Measurements from ENCODE around the gene ZNF714.
"Not testable (repeated sequence)": the region's sequence is repeated elsewhere in the genome, so short reads cannot be mapped to it uniquely, and the experiment has no call there.

Gene ZNF714

GRCh38 chr19:21135433-21135832 lies 53.4 kb downstream of the ZNF714 start:
- no peak for ATAC-seq

GRCh38 chr19:21138130-21138529 lies 56.1 kb downstream of the ZNF714 start:
- ATAC-seq = no peak
- no peak for TF ChIP-seq PPARA (CRISPR knock-in tag; IDR thresholded peaks at IDR 0.05; ENCODE audit: borderline replicate concordance)
- TF ChIP-seq RARB (CRISPR knock-in tag; IDR thresholded peaks at IDR 0.05) = no peak
- TF ChIP-seq PATZ1 (CRISPR knock-in tag; IDR thresholded peaks at IDR 0.05; ENCODE audit: borderline replicate concordance) = no peak
- TF ChIP-seq ARNTL (CRISPR knock-in tag; IDR thresholded peaks at IDR 0.05; ENCODE audit: borderline replicate concordance, low read depth) = no peak
- TF ChIP-seq ZNF565 (CRISPR knock-in tag; conservative IDR thresholded peaks at IDR 0.05; ENCODE audit: low read depth) = no peak
- no peak for TF ChIP-seq TCF4 (CRISPR knock-in tag; IDR thresholded peaks at IDR 0.05; ENCODE audit: borderline replicate concordance)
- TF ChIP-seq ESRRG (CRISPR knock-in tag; IDR thresholded peaks at IDR 0.05) = no peak
- no peak for TF ChIP-seq CSDC2 (CRISPR knock-in tag; IDR thresholded peaks at IDR 0.05)
- no peak for TF ChIP-seq ZC3H10 (CRISPR knock-in tag; IDR thresholded peaks at IDR 0.05)
- TF ChIP-seq OSR1 (CRISPR knock-in tag; IDR thresholded peaks at IDR 0.05) = no peak

More at GRCh38 chr19:21135433-21135832, 53.4 kb downstream of the ZNF714 start:
- no peak for TF ChIP-seq ZFP3 (CRISPR knock-in tag; IDR thresholded peaks at IDR 0.05)
- no peak for TF ChIP-seq ZNF8 (CRISPR knock-in tag; IDR thresholded peaks at IDR 0.05)
- no peak for TF ChIP-seq ZNF70 (CRISPR knock-in tag; IDR thresholded peaks at IDR 0.05)

- ATAC-seq = not testable (repeated sequence)
These were observed 59.0 kb downstream of the ZNF714 start for GRCh38 chr19:21141006-21141405.

GRCh38 chr19:21141787-21142464 lies 59.9 kb downstream of the ZNF714 start, which contains the start of gene ZNF431:
Gene ZNF431, plus strand, starts transcription at chr19:21142040. Its CDS starts 144 bp downstream, at chr19:21142184.
- TF ChIP-seq ZC3H10 (CRISPR knock-in tag; IDR thresholded peaks at IDR 0.05) (no peak), PPARA (CRISPR knock-in tag; IDR thresholded peaks at IDR 0.05; ENCODE audit: borderline replicate concordance) (no peak), RARB (CRISPR knock-in tag; IDR thresholded peaks at IDR 0.05) (no peak), CREB5 (CRISPR knock-in tag; IDR thresholded peaks at IDR 0.05; ENCODE audit: low read depth) (no peak), TSHZ2 (CRISPR knock-in tag; IDR thresholded peaks at IDR 0.05) (0 out of 2 replicates have a peak, but pooled peaks have one; percentile 2), ARNTL (CRISPR knock-in tag; IDR thresholded peaks at IDR 0.05; ENCODE audit: borderline replicate concordance, low read depth) (no peak)
- peak; percentile 99 for ATAC-seq

- ATAC-seq = no peak
These were observed 61.4 kb downstream of the ZNF714 start for GRCh38 chr19:21143428-21143827.

GRCh38 chr19:21143854-21144253 lies 61.9 kb downstream of the ZNF714 start:
- no peak for ATAC-seq
- TF ChIP-seq OSR1 (CRISPR knock-in tag; IDR thresholded peaks at IDR 0.05) (no peak), SNAI2 (CRISPR knock-in tag; IDR thresholded peaks at IDR 0.05) (no peak), PPARA (CRISPR knock-in tag; IDR thresholded peaks at IDR 0.05; ENCODE audit: borderline replicate concordance) (no peak), ARNTL (CRISPR knock-in tag; IDR thresholded peaks at IDR 0.05; ENCODE audit: borderline replicate concordance, low read depth) (no peak), ZNF8 (CRISPR knock-in tag; IDR thresholded peaks at IDR 0.05) (no peak), PATZ1 (CRISPR knock-in tag; IDR thresholded peaks at IDR 0.05; ENCODE audit: borderline replicate concordance) (no peak), BACH2 (CRISPR knock-in tag; IDR thresholded peaks at IDR 0.05; ENCODE audit: borderline replicate concordance) (no peak), TCF4 (CRISPR knock-in tag; IDR thresholded peaks at IDR 0.05; ENCODE audit: borderline replicate concordance) (no peak), RARB (CRISPR knock-in tag; IDR thresholded peaks at IDR 0.05) (no peak), TSHZ2 (CRISPR knock-in tag; IDR thresholded peaks at IDR 0.05) (no peak), ZC3H10 (CRISPR knock-in tag; IDR thresholded peaks at IDR 0.05) (no peak), ESRRG (CRISPR knock-in tag; IDR thresholded peaks at IDR 0.05) (no peak), CSDC2 (CRISPR knock-in tag; IDR thresholded peaks at IDR 0.05) (no peak), ZNF70 (CRISPR knock-in tag; IDR thresholded peaks at IDR 0.05) (no peak), CREB5 (CRISPR knock-in tag; IDR thresholded peaks at IDR 0.05; ENCODE audit: low read depth) (no peak), ZNF565 (CRISPR knock-in tag; conservative IDR thresholded peaks at IDR 0.05; ENCODE audit: low read depth) (no peak)

More at GRCh38 chr19:21143428-21143827, 61.4 kb downstream of the ZNF714 start:
- no peak for TF ChIP-seq RARB (CRISPR knock-in tag; IDR thresholded peaks at IDR 0.05)
